GM12865 (cell line): ENCODE measurements around the gene TNFRSF1A.

Source experiments
- DNase-seq: peaks from one replicate; pipeline ENCODE4 v3.0.0; 2010; ENCODE audit warnings: low read depth
- H3K4me3 ChIP-seq: 2 replicates; pipeline ENCODE4 v1.5.1; 2011; ENCODE audit warnings: mild to moderate bottlenecking, low read depth, low read length, control low read depth
- TF ChIP-seq, protein P1 (sequence below): IDR thresholded peaks from 2 replicates; pipeline ENCODE4 v1.5.1; 2011; ENCODE audit warnings: low read length, control low read depth, low read depth, inconsistent platforms; ENCODE audit not compliant: insufficient read depth; ENCODE audit errors: missing control alignments

Gene TNFRSF1A

DNA sequence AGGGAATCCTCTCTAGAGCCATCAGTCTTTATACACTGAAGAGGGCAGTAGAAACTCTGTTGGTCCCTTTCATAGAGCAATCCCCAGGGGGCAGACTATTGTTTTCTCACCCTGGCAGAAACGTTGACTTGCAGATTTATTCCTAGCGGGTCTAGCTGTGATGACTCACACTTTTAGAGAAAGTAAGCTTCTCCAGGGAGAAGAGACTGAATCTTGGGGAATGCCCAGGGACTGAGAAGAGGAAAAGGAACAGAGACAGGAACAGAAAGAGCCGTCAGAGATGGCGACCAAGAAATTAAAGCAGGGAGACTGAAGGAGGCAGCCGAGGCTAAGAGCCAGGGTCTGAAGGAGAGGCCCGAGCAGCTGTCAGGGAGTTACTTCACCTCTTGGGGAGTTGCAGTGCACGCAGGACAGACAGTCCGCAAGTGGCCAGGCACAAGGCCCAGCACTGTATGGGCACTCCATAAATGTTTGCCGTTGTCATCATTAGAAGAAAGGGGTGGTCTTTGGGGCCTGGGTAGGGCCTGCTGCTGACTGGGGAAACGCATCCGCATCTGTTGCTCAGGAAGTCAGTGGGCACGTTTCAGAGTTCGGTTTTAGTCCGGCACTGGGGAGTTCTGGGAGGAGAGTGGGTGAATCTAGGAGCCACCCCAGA, 18.4 kb downstream of the TNFRSF1A start:
- peak; percentile 74 for DNase-seq
- peak overlapping the region; percentile 23 for H3K4me3 ChIP-seq
- TF ChIP-seq, protein P1, sequence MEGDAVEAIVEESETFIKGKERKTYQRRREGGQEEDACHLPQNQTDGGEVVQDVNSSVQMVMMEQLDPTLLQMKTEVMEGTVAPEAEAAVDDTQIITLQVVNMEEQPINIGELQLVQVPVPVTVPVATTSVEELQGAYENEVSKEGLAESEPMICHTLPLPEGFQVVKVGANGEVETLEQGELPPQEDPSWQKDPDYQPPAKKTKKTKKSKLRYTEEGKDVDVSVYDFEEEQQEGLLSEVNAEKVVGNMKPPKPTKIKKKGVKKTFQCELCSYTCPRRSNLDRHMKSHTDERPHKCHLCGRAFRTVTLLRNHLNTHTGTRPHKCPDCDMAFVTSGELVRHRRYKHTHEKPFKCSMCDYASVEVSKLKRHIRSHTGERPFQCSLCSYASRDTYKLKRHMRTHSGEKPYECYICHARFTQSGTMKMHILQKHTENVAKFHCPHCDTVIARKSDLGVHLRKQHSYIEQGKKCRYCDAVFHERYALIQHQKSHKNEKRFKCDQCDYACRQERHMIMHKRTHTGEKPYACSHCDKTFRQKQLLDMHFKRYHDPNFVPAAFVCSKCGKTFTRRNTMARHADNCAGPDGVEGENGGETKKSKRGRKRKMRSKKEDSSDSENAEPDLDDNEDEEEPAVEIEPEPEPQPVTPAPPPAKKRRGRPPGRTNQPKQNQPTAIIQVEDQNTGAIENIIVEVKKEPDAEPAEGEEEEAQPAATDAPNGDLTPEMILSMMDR = peak; percentile 23

DNA sequence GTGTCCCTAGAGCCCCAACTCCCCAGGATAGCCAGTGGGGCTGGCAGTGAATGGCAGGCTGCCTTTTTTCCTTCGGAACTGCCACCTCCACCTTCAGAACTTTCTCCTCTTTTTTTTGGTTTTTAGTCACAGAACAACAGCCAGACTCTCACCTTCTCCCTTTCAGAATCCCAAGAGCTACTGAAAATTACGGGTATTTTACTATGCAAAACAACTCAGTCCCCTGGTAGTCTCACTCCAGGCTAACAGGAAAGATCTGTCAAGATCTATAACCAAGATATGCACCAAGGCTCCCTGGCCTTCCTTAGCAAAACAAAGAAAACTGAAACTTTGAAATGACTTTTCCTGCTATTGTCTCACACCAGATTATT, 18.9 kb downstream of the TNFRSF1A start:
- no peak for DNase-seq
- TF ChIP-seq, protein P1 = no peak
- H3K4me3 ChIP-seq = no peak overlapping the region

DNA sequence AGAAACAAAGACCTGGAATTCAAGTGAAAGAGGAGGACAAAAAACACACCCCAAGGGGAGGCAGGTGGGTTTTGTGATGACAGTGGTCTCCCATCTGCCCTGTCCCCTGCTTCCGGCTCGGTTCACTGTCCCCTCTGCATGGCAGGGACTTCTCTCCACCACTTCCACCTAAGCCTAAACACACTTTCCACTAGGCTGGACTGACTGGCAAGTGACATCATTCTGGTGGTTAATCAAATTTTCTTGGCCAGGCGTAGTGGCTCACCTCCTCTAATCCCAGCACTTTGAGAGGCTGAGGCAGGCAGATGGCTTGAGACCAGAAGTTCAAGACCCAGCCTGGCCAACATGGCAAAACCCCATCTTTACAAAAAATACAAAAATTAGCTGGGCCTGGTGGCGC, 19.5 kb downstream of the TNFRSF1A start:
- TF ChIP-seq, protein P1 = no peak
- no peak overlapping the region for H3K4me3 ChIP-seq
- DNase-seq = no peak

DNA sequence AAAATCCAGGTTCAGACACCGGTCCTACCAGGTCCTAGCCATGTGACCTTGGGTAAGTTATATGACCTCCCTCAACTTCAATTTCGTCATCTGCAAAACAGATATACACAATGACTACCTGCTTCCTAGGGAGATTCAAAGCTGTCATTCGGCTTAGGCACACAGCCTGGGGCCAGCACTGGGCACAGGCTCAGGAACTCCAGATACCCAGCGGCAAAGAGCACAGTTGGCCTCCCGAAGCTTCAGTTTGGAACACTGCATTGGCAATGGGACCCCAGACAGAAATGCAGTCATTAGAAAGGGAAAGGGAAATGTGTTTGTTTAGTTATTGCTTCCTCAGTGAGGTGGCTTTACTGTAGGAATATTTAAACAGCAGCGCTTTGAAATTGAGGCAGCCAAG, 20.0 kb downstream of the TNFRSF1A start:
- no peak for DNase-seq
- TF ChIP-seq, protein P1 = no peak
- H3K4me3 ChIP-seq = no peak overlapping the region

DNA sequence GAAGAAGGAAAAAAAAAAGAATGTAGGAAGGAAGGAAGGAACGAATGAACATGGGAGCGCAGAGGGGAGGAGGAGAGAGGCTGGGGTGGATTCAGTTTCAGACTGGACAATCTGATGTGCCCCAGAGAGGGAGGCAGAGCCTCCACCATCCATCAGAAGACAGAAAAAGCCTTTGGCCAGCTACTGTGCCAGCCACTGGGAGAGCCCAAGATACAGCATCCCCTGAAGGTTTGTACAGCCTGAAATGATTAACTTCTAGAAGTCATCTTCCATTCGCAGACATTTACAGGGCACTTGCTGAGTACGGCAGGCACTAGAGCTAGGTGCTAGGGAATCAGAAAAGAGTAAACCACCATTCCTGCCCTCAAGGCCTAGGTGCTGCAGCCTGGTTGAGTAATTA, 22.4 kb downstream of the TNFRSF1A start:
- DNase-seq = no peak
- TF ChIP-seq, protein P1 = no peak
- no peak overlapping the region for H3K4me3 ChIP-seq

DNA sequence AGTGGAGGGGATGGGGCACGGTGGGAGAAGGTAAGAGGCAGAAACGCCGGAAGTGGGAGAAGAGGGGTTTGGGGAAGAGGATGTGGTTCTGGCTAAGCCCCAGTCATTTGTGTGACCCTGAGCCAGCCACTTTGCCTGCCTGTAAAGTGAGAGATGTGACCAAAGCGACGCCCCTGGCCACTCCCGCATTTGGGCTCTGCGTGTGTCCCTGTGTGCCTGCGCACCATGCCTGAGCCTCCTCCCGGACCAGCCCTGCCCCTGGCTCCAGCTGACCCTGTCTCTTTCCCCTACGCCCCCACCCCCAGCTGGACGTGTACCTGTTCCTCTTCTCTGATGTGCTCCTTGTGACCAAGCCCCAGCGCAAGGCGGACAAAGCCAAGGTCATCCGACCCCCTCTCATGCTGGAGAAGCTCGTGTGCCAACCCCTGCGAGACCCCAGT, 23.4 kb downstream of the TNFRSF1A start:
- H3K4me3 ChIP-seq = no peak overlapping the region
- TF ChIP-seq, protein P1 = no peak
- no peak for DNase-seq
